HG03108 (cell line): Measurements from ENCODE around the gene LMX1B.

Experiments used
- ATAC-seq: cut with Tn5 transposase; IDR thresholded peaks from one replicate; pipeline ENCODE4 v1.9.1; 2021; ENCODE audit warnings: moderate library complexity; ENCODE audit not compliant: unreplicated experiment

The LMX1B gene

GRCh38 chr9:126734877-126735276 is 121.1 kb downstream of the LMX1B start:
- ATAC-seq, result no peak

GRCh38 chr9:126735482-126735881 is 121.8 kb downstream of the LMX1B start:
- no peak for ATAC-seq

GRCh38 chr9:126738553-126738952 is 124.8 kb downstream of the LMX1B start:
- no peak for ATAC-seq

- ATAC-seq, result no peak
These were observed 129.3 kb downstream of the LMX1B start for GRCh38 chr9:126743041-126743440.

- ATAC-seq, result no peak
These were observed 132.1 kb downstream of the LMX1B start for GRCh38 chr9:126745574-126746411.
